NCI-H2171 (cell line): ENCODE results near the gene ABCC6.
"Not testable (repeated sequence)": the region's sequence is repeated elsewhere in the genome, so short reads cannot be mapped to it uniquely, and the experiment has no call there.

Source experiments
- DNase-seq: peaks from one replicate; lab custom pipeline; 2025; lab: John Stamatoyannopoulos, UW

Gene ABCC6

GRCh38 chr16:16190546-16190945 lies 32.7 kb downstream of the ABCC6 start:
- DNase-seq: no peak

- DNase-seq: no peak
These were observed 33.5 kb downstream of the ABCC6 start for GRCh38 chr16:16189842-16190241.

- no peak for DNase-seq
These were observed 34.5 kb downstream of the ABCC6 start for GRCh38 chr16:16188827-16189226.

GRCh38 chr16:16186820-16187219 lies 36.5 kb downstream of the ABCC6 start:
- DNase-seq: no peak

- no peak for DNase-seq
These were observed 38.2 kb downstream of the ABCC6 start for GRCh38 chr16:16185095-16185494.

- no peak for DNase-seq
These were observed 38.7 kb downstream of the ABCC6 start for GRCh38 chr16:16184594-16184993.

- no peak for DNase-seq
These were observed 39.7 kb downstream of the ABCC6 start for GRCh38 chr16:16183562-16183961.

- DNase-seq: no peak
These were observed 40.4 kb downstream of the ABCC6 start for GRCh38 chr16:16182918-16183317.

GRCh38 chr16:16181748-16182147 lies 41.5 kb downstream of the ABCC6 start:
- DNase-seq: not testable (repeated sequence)

GRCh38 chr16:16178455-16179162 lies 44.7 kb downstream of the ABCC6 start:
- DNase-seq: no peak

- no peak for DNase-seq
These were observed 47.0 kb downstream of the ABCC6 start for GRCh38 chr16:16176328-16176727.

GRCh38 chr16:16175296-16175695 lies 48.0 kb downstream of the ABCC6 start:
- no peak for DNase-seq

- DNase-seq: no peak
These were observed 50.3 kb downstream of the ABCC6 start for GRCh38 chr16:16172991-16173390.

- DNase-seq: no peak
These were observed 51.9 kb downstream of the ABCC6 start for GRCh38 chr16:16171332-16171919.

GRCh38 chr16:16169615-16170014 lies 53.7 kb downstream of the ABCC6 start:
- no peak for DNase-seq

- no peak for DNase-seq
These were observed 54.9 kb downstream of the ABCC6 start for GRCh38 chr16:16168431-16168830.

- DNase-seq: no peak
These were observed 55.4 kb downstream of the ABCC6 start for GRCh38 chr16:16167927-16168326.

GRCh38 chr16:16166949-16167348 lies 56.3 kb downstream of the ABCC6 start:
- DNase-seq: no peak

- no peak for DNase-seq
These were observed 57.2 kb downstream of the ABCC6 start for GRCh38 chr16:16166085-16166484.

GRCh38 chr16:16164243-16164642 lies 59.1 kb downstream of the ABCC6 start:
- no peak for DNase-seq

GRCh38 chr16:16163571-16163970 lies 59.7 kb downstream of the ABCC6 start:
- no peak for DNase-seq

- DNase-seq: no peak
These were observed 60.2 kb downstream of the ABCC6 start for GRCh38 chr16:16163109-16163508.

- DNase-seq: no peak
These were observed 60.7 kb downstream of the ABCC6 start for GRCh38 chr16:16162591-16162990.

GRCh38 chr16:16161840-16162239 lies 61.5 kb downstream of the ABCC6 start:
- DNase-seq: not testable (repeated sequence)
